Measurements from ENCODE around the gene SENP3. TPM values are rescaled to one million over a fixed set of nuclear protein-coding genes. Genes with fewer than 3 reads are reported as not detected.

The SENP3 gene
- total and polyA plus RNA-seq, 2 of the 13 experiments (the other 11 are each of a cell fraction or from before 2014, with no cell fraction given) = 55.8 to 75.4 TPM

DNA sequence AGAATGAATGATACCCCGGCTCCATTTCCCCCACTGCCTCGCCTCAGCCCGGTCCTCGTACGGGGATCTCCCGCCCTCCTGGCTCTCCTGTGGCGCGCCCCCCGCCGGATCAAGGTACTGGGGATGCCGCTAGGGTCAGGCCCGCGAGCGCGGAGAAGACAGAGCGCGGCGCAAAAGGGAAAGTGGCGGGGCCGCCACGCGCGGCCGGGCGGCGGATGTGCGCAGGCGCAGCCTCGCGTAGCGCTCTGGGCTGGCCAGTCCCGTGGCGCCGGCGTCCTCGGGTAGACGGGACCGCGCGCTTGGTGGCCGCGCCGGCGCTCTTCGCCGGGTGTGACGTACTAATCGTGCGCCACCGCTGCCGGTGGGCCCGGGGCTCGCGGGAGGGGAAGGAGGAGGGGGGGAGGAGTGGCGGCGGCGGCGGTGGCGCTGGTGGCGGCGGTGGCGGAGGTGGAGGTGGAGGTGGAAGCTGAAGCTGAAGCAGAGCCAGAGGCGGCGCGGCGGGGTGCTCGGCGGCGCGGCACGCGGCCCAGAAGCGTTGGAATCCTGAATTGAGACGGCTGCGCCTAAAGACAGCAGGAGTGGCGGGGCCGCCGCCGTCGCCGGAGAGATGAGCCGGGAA is at the start of gene SENP3 (continued):
- TF ChIP-seq, protein P1, sequence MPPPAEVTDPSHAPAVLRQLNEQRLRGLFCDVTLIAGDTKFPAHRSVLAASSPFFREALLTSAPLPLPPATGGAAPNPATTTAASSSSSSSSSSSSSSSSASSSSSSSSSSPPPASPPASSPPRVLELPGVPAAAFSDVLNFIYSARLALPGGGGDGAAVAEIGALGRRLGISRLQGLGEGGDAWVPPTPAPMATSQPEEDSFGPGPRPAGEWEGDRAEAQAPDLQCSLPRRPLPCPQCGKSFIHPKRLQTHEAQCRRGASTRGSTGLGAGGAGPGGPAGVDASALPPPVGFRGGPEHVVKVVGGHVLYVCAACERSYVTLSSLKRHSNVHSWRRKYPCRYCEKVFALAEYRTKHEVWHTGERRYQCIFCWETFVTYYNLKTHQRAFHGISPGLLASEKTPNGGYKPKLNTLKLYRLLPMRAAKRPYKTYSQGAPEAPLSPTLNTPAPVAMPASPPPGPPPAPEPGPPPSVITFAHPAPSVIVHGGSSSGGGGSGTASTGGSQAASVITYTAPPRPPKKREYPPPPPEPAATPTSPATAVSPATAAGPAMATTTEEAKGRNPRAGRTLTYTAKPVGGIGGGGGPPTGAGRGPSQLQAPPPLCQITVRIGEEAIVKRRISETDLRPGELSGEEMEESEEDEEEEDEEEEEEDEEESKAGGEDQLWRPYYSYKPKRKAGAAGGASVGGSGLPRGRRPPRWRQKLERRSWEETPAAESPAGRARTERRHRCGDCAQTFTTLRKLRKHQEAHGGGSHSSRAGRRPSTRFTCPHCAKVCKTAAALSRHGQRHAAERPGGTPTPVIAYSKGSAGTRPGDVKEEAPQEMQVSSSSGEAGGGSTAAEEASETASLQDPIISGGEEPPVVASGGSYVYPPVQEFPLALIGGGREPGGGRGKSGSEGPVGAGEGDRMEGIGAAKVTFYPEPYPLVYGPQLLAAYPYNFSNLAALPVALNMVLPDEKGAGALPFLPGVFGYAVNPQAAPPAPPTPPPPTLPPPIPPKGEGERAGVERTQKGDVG (CRISPR knock-in tag; IDR thresholded peaks at IDR 0.05; ENCODE audit: borderline replicate concordance) = no peak; the same call in 1 of the 2 replicates
- TF ChIP-seq NCOA1 (CRISPR knock-in tag; IDR thresholded peaks at IDR 0.05) (no peak), NFIC (IDR thresholded peaks at IDR 0.05; ENCODE audit: low read length) (no peak), TAF15 (IDR thresholded peaks at IDR 0.05; ENCODE audit: low read depth, low read length, poor library complexity, severe bottlenecking) (no peak), TP53 (CRISPR knock-in tag; conservative IDR thresholded peaks at IDR 0.05) (no peak), ZNF207 (IDR thresholded peaks at IDR 0.05; ENCODE audit: borderline replicate concordance) (no peak), MYC (CRISPR knock-in tag; IDR thresholded peaks at IDR 0.05; ENCODE audit: borderline replicate concordance) (peak; percentile 21; the same call in 1 of the 2 replicates), ZNF251 (CRISPR knock-in tag; IDR thresholded peaks at IDR 0.05) (no peak), FOXK1 (CRISPR knock-in tag; IDR thresholded peaks at IDR 0.05; ENCODE audit: borderline replicate concordance, low read depth) (peak; percentile 30; the same call in 1 of the 2 replicates), TBX3 (IDR thresholded peaks at IDR 0.05; ENCODE audit: borderline replicate concordance) (no peak), ZBTB34 (CRISPR knock-in tag; IDR thresholded peaks at IDR 0.05) (no peak), MYNN (CRISPR knock-in tag; IDR thresholded peaks at IDR 0.05; ENCODE audit: low read depth) (no peak), ZKSCAN5 (CRISPR knock-in tag; IDR thresholded peaks at IDR 0.05) (no peak), ZBTB42 (CRISPR knock-in tag; IDR thresholded peaks at IDR 0.05) (peak; percentile 62; the same call in 1 of the 2 replicates), IRX3 (CRISPR knock-in tag; IDR thresholded peaks at IDR 0.05; ENCODE audit: borderline replicate concordance, low read depth) (no peak), RARG (CRISPR knock-in tag; IDR thresholded peaks at IDR 0.05; ENCODE audit: low read depth) (no peak), MTF2 (CRISPR knock-in tag; IDR thresholded peaks at IDR 0.05; ENCODE audit: borderline replicate concordance) (no peak), XBP1 (CRISPR knock-in tag; IDR thresholded peaks at IDR 0.05) (no peak), ZNF33A (CRISPR knock-in tag; IDR thresholded peaks at IDR 0.05; ENCODE audit: borderline replicate concordance) (no peak), CEBPB (IDR thresholded peaks at IDR 0.05; ENCODE audit: borderline replicate concordance, low read depth, low read length) (no peak), NPAS2 (CRISPR knock-in tag; IDR thresholded peaks at IDR 0.05; ENCODE audit: borderline replicate concordance) (no peak), NFYC (CRISPR knock-in tag; IDR thresholded peaks at IDR 0.05) (peak; percentile 46), ZNF598 (CRISPR knock-in tag; IDR thresholded peaks at IDR 0.05; ENCODE audit: borderline replicate concordance) (no peak)
